ENCODE data around the gene GNG4. TPM values are rescaled to one million over a fixed set of nuclear protein-coding genes. Genes with fewer than 3 reads are reported as not detected.
"Not testable (repeated sequence)": the region's sequence is repeated elsewhere in the genome, so short reads cannot be mapped to it uniquely, and the experiment has no call there.

The GNG4 gene
- total RNA-seq, 4 donors from 2014 or later: 1.1 to 6.3 (median 4.6) TPM

DNA sequence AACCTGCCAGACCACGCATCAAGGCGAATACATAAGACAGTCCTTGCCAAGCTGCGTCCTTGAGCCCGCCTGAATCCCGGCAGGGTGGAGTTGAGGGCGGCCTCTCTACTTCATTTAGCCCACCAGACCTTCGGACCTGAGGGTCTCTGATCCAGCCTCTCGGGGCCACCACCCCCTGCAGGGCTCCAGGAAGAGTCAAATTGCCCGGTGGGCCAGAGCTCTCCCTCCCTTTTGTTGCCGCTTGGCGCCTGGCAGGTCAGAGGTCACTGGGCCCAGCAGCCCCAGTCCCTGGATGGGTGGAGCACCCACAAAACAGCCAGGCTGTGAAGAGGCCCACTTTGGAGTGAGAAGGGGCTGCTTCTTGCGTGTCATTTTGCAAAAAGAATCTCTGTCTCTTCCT, 9.0 kb downstream of the GNG4 start:
- H3K9me3 ChIP-seq: no peaks in the 10 kb centered on the region
- WGBS, 2 donors: 81 to 94% methylated on average over 7 to 12 of the region's 12 CpGs
- intact Hi-C loops (cut with DNase I): no loop called here
- H3K4me1 ChIP-seq: peaks cover 0 to 27% (median 2%) of the 10 kb centered on the region in 3 donors
- H3K4me3 ChIP-seq: no peak overlapping the region
- H3K27me3 ChIP-seq: peaks cover 0 to 18% (median 0%) of the 10 kb centered on the region in 4 donors
- TF ChIP-seq, protein P1, sequence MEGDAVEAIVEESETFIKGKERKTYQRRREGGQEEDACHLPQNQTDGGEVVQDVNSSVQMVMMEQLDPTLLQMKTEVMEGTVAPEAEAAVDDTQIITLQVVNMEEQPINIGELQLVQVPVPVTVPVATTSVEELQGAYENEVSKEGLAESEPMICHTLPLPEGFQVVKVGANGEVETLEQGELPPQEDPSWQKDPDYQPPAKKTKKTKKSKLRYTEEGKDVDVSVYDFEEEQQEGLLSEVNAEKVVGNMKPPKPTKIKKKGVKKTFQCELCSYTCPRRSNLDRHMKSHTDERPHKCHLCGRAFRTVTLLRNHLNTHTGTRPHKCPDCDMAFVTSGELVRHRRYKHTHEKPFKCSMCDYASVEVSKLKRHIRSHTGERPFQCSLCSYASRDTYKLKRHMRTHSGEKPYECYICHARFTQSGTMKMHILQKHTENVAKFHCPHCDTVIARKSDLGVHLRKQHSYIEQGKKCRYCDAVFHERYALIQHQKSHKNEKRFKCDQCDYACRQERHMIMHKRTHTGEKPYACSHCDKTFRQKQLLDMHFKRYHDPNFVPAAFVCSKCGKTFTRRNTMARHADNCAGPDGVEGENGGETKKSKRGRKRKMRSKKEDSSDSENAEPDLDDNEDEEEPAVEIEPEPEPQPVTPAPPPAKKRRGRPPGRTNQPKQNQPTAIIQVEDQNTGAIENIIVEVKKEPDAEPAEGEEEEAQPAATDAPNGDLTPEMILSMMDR (IDR thresholded peaks at IDR 0.05): no peak
- no peak for TF ChIP-seq POLR2A (IDR thresholded peaks at IDR 0.05)
- no peaks in the 10 kb centered on the region for H3K36me3 ChIP-seq
- no peak overlapping the region for H3K27ac ChIP-seq
- DNase-seq: no peak

- intact Hi-C loops (cut with DNase I): no loop called here
- TF ChIP-seq, protein P1 (IDR thresholded peaks at IDR 0.05): no peak
- no peak for DNase-seq
- no peaks in the 10 kb centered on the region for H3K9me3 ChIP-seq
- H3K4me1 ChIP-seq: peaks cover 0 to 27% (median 2%) of the 10 kb centered on the region in 3 donors
- no peaks in the 10 kb centered on the region for H3K36me3 ChIP-seq
- peaks cover 0 to 9% (median 0%) of the 10 kb centered on the region in 4 donors for H3K27me3 ChIP-seq
- WGBS, 2 donors: 81 to 86% methylated on average over 4 to 11 of the region's 14 CpGs
- H3K27ac ChIP-seq: no peak overlapping the region
- no peak overlapping the region for H3K4me3 ChIP-seq
These were observed 10.1 kb downstream of the GNG4 start for GRCh38 chr1:235639226-235640205.

- H3K36me3 ChIP-seq; H3K4me3 ChIP-seq; H3K27ac ChIP-seq; intact Hi-C loops (cut with DNase I); H3K9me3 ChIP-seq; H3K27me3 ChIP-seq; DNase-seq: not testable (repeated sequence)
- WGBS, 2 donors: 93 to 100% methylated on average over 1 to 2 of the region's 2 CpGs
- H3K4me1 ChIP-seq: peaks cover 0 to 27% (median 2%) of the 10 kb centered on the region in 3 donors
These were observed 11.0 kb downstream of the GNG4 start for GRCh38 chr1:235638612-235639011.

GRCh38 chr1:235637756-235638534, 11.6 kb downstream of the GNG4 start:
- 78 to 88% methylated on average over 9 to 10 of the region's 10 CpGs for WGBS, 2 donors
- intact Hi-C loops (cut with DNase I): no loop called here
- Histone ChIP-seq H3K27me3 (peaks cover 0 to 11% (median 0%) of the 10 kb centered on the region in 4 donors), H3K36me3 (no peaks in the 10 kb centered on the region), H3K27ac (no peak overlapping the region), H3K4me3 (no peak overlapping the region), H3K9me3 (no peaks in the 10 kb centered on the region), H3K4me1 (peaks cover 0 to 30% (median 2%) of the 10 kb centered on the region in 3 donors)
- TF ChIP-seq, protein P1 (IDR thresholded peaks at IDR 0.05): no peak
- TF ChIP-seq POLR2A (IDR thresholded peaks at IDR 0.05): no peak
- DNase-seq: no peak

- Histone ChIP-seq H3K4me1 (peaks cover 3 to 26% (median 5%) of the 10 kb centered on the region in 3 donors), H3K36me3 (no peaks in the 10 kb centered on the region), H3K9me3 (no peaks in the 10 kb centered on the region), H3K27me3 (peaks cover 0 to 11% (median 0%) of the 10 kb centered on the region in 4 donors), H3K27ac (peak overlapping the region; percentile 28 to 65 (median 58)), H3K4me3 (no peak overlapping the region)
- intact Hi-C loops (cut with DNase I): no loop called here
- WGBS, 2 donors: 57 to 83% methylated on average over 6 to 9 of the region's 12 CpGs
- DNase-seq: no peak
- TF ChIP-seq, protein P1 (IDR thresholded peaks at IDR 0.05): peak in 1 of 6 experiments; percentile 35
- TF ChIP-seq POLR2A (IDR thresholded peaks at IDR 0.05): no peak
These were observed 13.5 kb downstream of the GNG4 start for GRCh38 chr1:235635938-235636662.

Data from esophagus squamous epithelium (tissue), 5 donors.